LNCaP clone FGC (cell line): ENCODE data around the gene HES3.

ENCODE experiments used
- DNase-seq: peaks from one replicate; pipeline ENCODE4 v3.0.0-alpha.2; 2011; ENCODE audit warnings: low read depth
- H3K4me3 ChIP-seq: 2 replicates; pipeline ENCODE4 v1.5.1; 2011; ENCODE audit warnings: mild to moderate bottlenecking, low read depth, low read length, control low read depth
- CTCF ChIP-seq: IDR thresholded peaks from 2 replicates; pipeline ENCODE4 v1.5.1; 2012; ENCODE audit warnings: mild to moderate bottlenecking; ENCODE audit not compliant: control insufficient read depth, insufficient read depth; ENCODE audit errors: extremely low read depth

HES3 gene

GRCh38 chr1:6237093-6237492 lies 6.9 kb upstream of the HES3 start:
- DNase-seq, result no peak
- TF ChIP-seq CTCF, result no peak
- no peak overlapping the region for H3K4me3 ChIP-seq

GRCh38 chr1:6239213-6239752 lies 4.7 kb upstream of the HES3 start:
- no peak overlapping the region for H3K4me3 ChIP-seq
- DNase-seq, result no peak
- no peak for TF ChIP-seq CTCF

GRCh38 chr1:6239950-6240768 lies 3.8 kb upstream of the HES3 start:
- no peak for DNase-seq
- TF ChIP-seq CTCF, result no peak
- no peak overlapping the region for H3K4me3 ChIP-seq

- H3K4me3 ChIP-seq, result no peak overlapping the region
- TF ChIP-seq CTCF, result no peak
- DNase-seq, result no peak
These were observed 2.7 kb upstream of the HES3 start for GRCh38 chr1:6241107-6241886.

- no peak overlapping the region for H3K4me3 ChIP-seq
- no peak for DNase-seq
- TF ChIP-seq CTCF, result no peak
These were observed 1.9 kb upstream of the HES3 start for GRCh38 chr1:6241887-6242740.

GRCh38 chr1:6243053-6243834 lies 735 bp upstream of the HES3 start:
- H3K4me3 ChIP-seq, result no peak overlapping the region
- DNase-seq, result no peak
- TF ChIP-seq CTCF, result no peak
